H1 (cell line): ENCODE measurements around the gene APC2. TPM values are rescaled to one million over a fixed set of nuclear protein-coding genes. Genes with fewer than 3 reads are reported as not detected.

Source experiments
- CTCF ChIA-PET: fragments of 300-600 bp; sonication (Branson Sonifier 250); formaldehyde crosslinking; loops from one replicate; lab custom pipeline; 2021; ENCODE audit not compliant: partially characterized antibody; lab: Charles Lee
- POLR2A ChIA-PET: fragments of 300-600 bp; sonication (Branson Sonifier 250); formaldehyde crosslinking; loops from one replicate; lab custom pipeline; 2021; ENCODE audit warnings: inconsistent platforms; ENCODE audit not compliant: partially characterized antibody; lab: Charles Lee
- DNase-seq, 2 experiments: peaks; one replicate each; pipeline versions ENCODE4 v3.0.0 to v3.0.0-alpha.2; 2010 to 2022; ENCODE audit warnings: low spot score in 2 of 2, low read depth in 1 of 2, mixed read lengths in 1 of 2
- FAIRE-seq: peaks from 2 replicates; lab custom pipeline; 2011; peaks lifted over from hg19 to GRCh38; lab: Jason Lieb, UNC
- H2AFZ ChIP-seq: 2 replicates; pipeline ENCODE4 v1.8.1; 2012; ENCODE audit warnings: low read length, inconsistent platforms
- H2AK5ac ChIP-seq: 2 replicates; pipeline ENCODE4 v1.6.1; 2013; ENCODE audit warnings: low read depth, low read length
- H2BK120ac ChIP-seq: replicated peaks from 2 replicates; pipeline ENCODE3; 2013; ENCODE audit warnings: low read depth, low read length, inconsistent platforms
- H2BK12ac ChIP-seq: 2 replicates; pipeline ENCODE4 v1.6.1; 2013; ENCODE audit warnings: low read depth, low read length
- H2BK15ac ChIP-seq: 2 replicates; pipeline ENCODE4 v1.6.1; 2013; ENCODE audit warnings: low read length
- H2BK20ac ChIP-seq: 2 replicates; pipeline ENCODE4 v1.6.1; 2013; ENCODE audit warnings: low read length
- H2BK5ac ChIP-seq: 2 replicates; pipeline ENCODE4 v1.6.1; 2013; ENCODE audit warnings: low read depth, low read length
- H3K14ac ChIP-seq: 2 replicates; pipeline ENCODE4 v1.6.1; 2013; ENCODE audit warnings: inconsistent platforms; ENCODE audit not compliant: insufficient read length
- H3K18ac ChIP-seq: 2 replicates; pipeline ENCODE4 v1.6.1; 2013; ENCODE audit warnings: low read length; ENCODE audit errors: extremely low read depth
- H3K23ac ChIP-seq: 2 replicates; pipeline ENCODE4 v1.6.1; 2013; ENCODE audit warnings: inconsistent platforms; ENCODE audit not compliant: insufficient read length
- H3K23me2 ChIP-seq: 2 replicates; pipeline ENCODE4 v1.6.1; 2013; ENCODE audit warnings: low read depth, low read length
- H3K27ac ChIP-seq: 2 replicates; pipeline ENCODE4 v1.6.1; 2011; ENCODE audit warnings: low read depth, low read length, inconsistent platforms
- H3K27me3 ChIP-seq, 4 experiments: replicated peaks in 1 of 4; 1 replicate in 1 of 4; 2 replicates in 3 of 4; pipeline versions ENCODE4 v1.6.1 to v1.8.1; 2011 to 2013; ENCODE audit warnings: low read length in 3 of 4, mild to moderate bottlenecking in 3 of 4, inconsistent platforms in 2 of 4, mixed read lengths in 2 of 4, moderate library complexity in 1 of 4; ENCODE audit not compliant: control insufficient read depth in 3 of 4, insufficient read depth in 3 of 4; ENCODE audit errors: extremely low read depth in 1 of 4
- H3K36me3 ChIP-seq, 4 experiments: 2 replicates each; pipeline versions ENCODE4 v1.6.1 to v1.8.1; 2011 to 2013; ENCODE audit warnings: mild to moderate bottlenecking in 4 of 4, low read length in 3 of 4, moderate library complexity in 2 of 4, control low read depth in 1 of 4, inconsistent platforms in 1 of 4; ENCODE audit not compliant: insufficient read depth in 4 of 4, control insufficient read depth in 2 of 4
- H3K4ac ChIP-seq: replicated peaks from 2 replicates; pipeline ENCODE3; 2013; ENCODE audit warnings: low read length, low read depth, mixed read lengths, inconsistent platforms; ENCODE audit not compliant: insufficient read length
- H3K4me1 ChIP-seq, 4 experiments: replicated peaks in 1 of 4; 1 replicate in 1 of 4; 2 replicates in 3 of 4; pipeline versions ENCODE4 v1.6.1 to v1.8.1; 2011 to 2013; ENCODE audit warnings: low read length in 3 of 4, inconsistent platforms in 2 of 4, mixed read lengths in 1 of 4; ENCODE audit not compliant: insufficient read depth in 4 of 4, control insufficient read depth in 3 of 4
- H3K4me2 ChIP-seq, 2 experiments: 2 replicates each; pipeline versions ENCODE4 v1.6.1 to v1.8.1; 2011 to 2013; ENCODE audit warnings: low read depth in 2 of 2, low read length in 2 of 2, control low read depth in 1 of 2, inconsistent platforms in 1 of 2, mild to moderate bottlenecking in 1 of 2; ENCODE audit not compliant: insufficient read depth in 1 of 2
- H3K4me3 ChIP-seq, 4 experiments: fragments of 200-600, 300-600 bp in 1 of 4; sonication (generic), shearing (Covaris generic), sonication (Bioruptor Twin) in 1 of 4; 2 replicates each; pipeline versions ENCODE4 v1.5.1 to v1.8.1; 2011 to 2016; ENCODE audit warnings: low read length in 4 of 4, low read depth in 3 of 4, control low read depth in 2 of 4, inconsistent platforms in 2 of 4, mild to moderate bottlenecking in 2 of 4, mixed read lengths in 1 of 4, moderate library complexity in 1 of 4; ENCODE audit not compliant: insufficient read depth in 2 of 4; ENCODE audit errors: extremely low read depth in 1 of 4
- H3K56ac ChIP-seq: replicated peaks from 2 replicates; pipeline ENCODE3; 2013; ENCODE audit warnings: low read depth, mild to moderate bottlenecking, mixed read lengths, low read length, inconsistent platforms; ENCODE audit not compliant: insufficient read length
- H3K79me1 ChIP-seq: 2 replicates; pipeline ENCODE4 v1.6.1; 2013; ENCODE audit warnings: low read depth, low read length, control low read depth
- H3K79me2 ChIP-seq, 2 experiments: 2 replicates each; pipeline versions ENCODE4 v1.6.1 to v1.8.1; 2012 to 2013; ENCODE audit warnings: low read length in 2 of 2, mild to moderate bottlenecking in 2 of 2, inconsistent platforms in 1 of 2; ENCODE audit not compliant: insufficient read depth in 2 of 2, control insufficient read depth in 1 of 2
- H3K9ac ChIP-seq, 4 experiments: replicated peaks in 1 of 4; 1 replicate in 1 of 4; 2 replicates in 3 of 4; pipeline versions ENCODE4 v1.6.1 to v1.8.1; 2011 to 2013; ENCODE audit warnings: low read depth in 3 of 4, low read length in 3 of 4, control low read depth in 2 of 4, mild to moderate bottlenecking in 2 of 4, moderate library complexity in 2 of 4, inconsistent platforms in 1 of 4; ENCODE audit errors: extremely low read depth in 1 of 4
- H3K9me3 ChIP-seq, 2 experiments: 2 replicates each; pipeline versions ENCODE4 v1.6.1 to v1.8.1; 2012 to 2013; ENCODE audit warnings: mild to moderate bottlenecking in 2 of 2, moderate library complexity in 2 of 2, control low read depth in 1 of 2, inconsistent platforms in 1 of 2, low read depth in 1 of 2, low read length in 1 of 2, mixed read lengths in 1 of 2; ENCODE audit not compliant: insufficient read depth in 2 of 2
- H4K20me1 ChIP-seq, 2 experiments: replicated peaks in 1 of 2; 2 replicates each; pipeline versions ENCODE3 to v1.8.1; 2011 to 2013; ENCODE audit warnings: inconsistent platforms in 2 of 2, low read length in 2 of 2, mild to moderate bottlenecking in 1 of 2; ENCODE audit not compliant: insufficient read depth in 2 of 2, control insufficient read depth in 1 of 2
- H4K5ac ChIP-seq: 2 replicates; pipeline ENCODE4 v1.6.1; 2013; ENCODE audit warnings: low read length, low read depth, mixed read lengths, inconsistent platforms; ENCODE audit not compliant: insufficient read length
- H4K8ac ChIP-seq: 2 replicates; pipeline ENCODE4 v1.8.0; 2013; ENCODE audit warnings: mild to moderate bottlenecking, moderate library complexity, low read length, inconsistent platforms; ENCODE audit not compliant: insufficient read depth; ENCODE audit errors: extremely low read depth
- H4K91ac ChIP-seq: replicated peaks from 2 replicates; pipeline ENCODE3; 2013; ENCODE audit warnings: low read length, mixed read lengths, inconsistent platforms; ENCODE audit not compliant: insufficient read length
- ASH2L ChIP-seq: fragments of 200-600, 300-600 bp; sonication (generic); IDR thresholded peaks from one replicate; pipeline ENCODE4 v1.7.1; 2017; ENCODE audit warnings: low read length
- BCL11A ChIP-seq, 2 experiments: IDR thresholded peaks; one replicate each; pipeline ENCODE4 v1.6.1; 2011; ENCODE audit warnings: low read depth in 2 of 2, low read length in 2 of 2, mild to moderate bottlenecking in 2 of 2
- CBX5 ChIP-seq: fragments of 300-800, 300-1000 bp; sonication (generic); IDR thresholded peaks from 2 replicates; pipeline ENCODE4 v1.7.1; 2016; ENCODE audit warnings: antibody characterized with exemption, low read length, low read depth
- CEBPB ChIP-seq: IDR thresholded peaks from 2 replicates; pipeline ENCODE4 v1.6.1; 2012; ENCODE audit warnings: low read depth, low read length
- CHD2 ChIP-seq: IDR thresholded peaks from 2 replicates; pipeline ENCODE4 v1.6.1; 2012; ENCODE audit warnings: low read length, improper control_type of control experiment
- CTBP2 ChIP-seq: IDR thresholded peaks from 2 replicates; pipeline ENCODE4 v1.7.0; 2011; ENCODE audit warnings: borderline replicate concordance, mild to moderate bottlenecking, moderate library complexity, mixed read lengths, low read length; ENCODE audit not compliant: insufficient read depth, insufficient read length
- JUN ChIP-seq: IDR thresholded peaks from 2 replicates; pipeline ENCODE4 v1.6.1; 2011; ENCODE audit warnings: low read depth, mild to moderate bottlenecking, improper control_type of control experiment, low read length
- KDM5A ChIP-seq: fragments of 200-600 bp; IDR thresholded peaks from 2 replicates; pipeline ENCODE4 v1.7.1; 2012; ENCODE audit warnings: mild to moderate bottlenecking, low read length, inconsistent platforms, mixed read lengths
- RBBP5 ChIP-seq: IDR thresholded peaks from 2 replicates; pipeline ENCODE4 v1.7.1; 2012; ENCODE audit warnings: low read depth, mild to moderate bottlenecking, inconsistent platforms, low read length, moderate library complexity, borderline replicate concordance
- SAP30 ChIP-seq: fragments of 300-600 bp; sonication (generic); IDR thresholded peaks from 2 replicates; pipeline ENCODE4 v1.7.1; 2012; ENCODE audit warnings: low read length, moderate library complexity, mild to moderate bottlenecking, inconsistent platforms; ENCODE audit not compliant: insufficient read depth, insufficient replicate concordance
- SIN3A ChIP-seq, 2 experiments: IDR thresholded peaks in 1 of 2; conservative IDR thresholded peaks in 1 of 2; 2 replicates each; pipeline ENCODE4 v1.6.1; 2011 to 2012; ENCODE audit warnings: low read length in 2 of 2, improper control_type of control experiment in 1 of 2, low read depth in 1 of 2, mild to moderate bottlenecking in 1 of 2
- WGBS, 2 experiments: shearing (Covaris generic) in 1 of 2; methylation state at CpG; one replicate each; pipeline versions ENCODE4 v1.1.6 to v1.1.7; 2013 to 2015; ENCODE audit warnings: low lambda C conversion rate in 2 of 2, mixed read lengths in 2 of 2, inconsistent platforms in 1 of 2, low coverage in 1 of 2, missing lambda C conversion rate in 1 of 2; ENCODE audit not compliant: insufficient replicate concordance in 2 of 2, insufficient coverage in 1 of 2, insufficient read length in 1 of 2; ENCODE audit errors: extremely low coverage in 1 of 2, missing lambda C conversion rate in 1 of 2; 5-methylcytosine and 5-hydroxymethylcytosine counted together
- polyA plus RNA-seq, 7 experiments: library from polyadenylated mRNA; depleted of rRNA in 3 of 7; stranded (reverse) in 5 of 7; unstranded in 2 of 7; fragments of >200 nt in 5 of 7; fragments of 200-250 nt in 2 of 7; gene quantifications; 1 replicate in 5 of 7; 2 replicates in 1 of 7; 4 replicates in 1 of 7; pipeline versions ENCODE4 v1.2.1 to v1.2.3, GENCODE V29; 2011 to 2013; ENCODE audit warnings: missing spikeins in 2 of 7, mixed read lengths in 2 of 7
- total RNA-seq: library from RNA; stranded (reverse); fragmentation: NEBNext Ultra II Directional; extraction: Animal tissue kit (Norgen Biotek cat#: 25700); gene quantifications from 2 replicates; pipeline ENCODE4 v1.2.1, GENCODE V29; 2021

APC2 gene
- total and polyA plus RNA-seq, 2 of the 8 experiments (the other 6 are each of a cell fraction or from before 2014, with no cell fraction given) = 1.3 to 4.1 TPM

DNA sequence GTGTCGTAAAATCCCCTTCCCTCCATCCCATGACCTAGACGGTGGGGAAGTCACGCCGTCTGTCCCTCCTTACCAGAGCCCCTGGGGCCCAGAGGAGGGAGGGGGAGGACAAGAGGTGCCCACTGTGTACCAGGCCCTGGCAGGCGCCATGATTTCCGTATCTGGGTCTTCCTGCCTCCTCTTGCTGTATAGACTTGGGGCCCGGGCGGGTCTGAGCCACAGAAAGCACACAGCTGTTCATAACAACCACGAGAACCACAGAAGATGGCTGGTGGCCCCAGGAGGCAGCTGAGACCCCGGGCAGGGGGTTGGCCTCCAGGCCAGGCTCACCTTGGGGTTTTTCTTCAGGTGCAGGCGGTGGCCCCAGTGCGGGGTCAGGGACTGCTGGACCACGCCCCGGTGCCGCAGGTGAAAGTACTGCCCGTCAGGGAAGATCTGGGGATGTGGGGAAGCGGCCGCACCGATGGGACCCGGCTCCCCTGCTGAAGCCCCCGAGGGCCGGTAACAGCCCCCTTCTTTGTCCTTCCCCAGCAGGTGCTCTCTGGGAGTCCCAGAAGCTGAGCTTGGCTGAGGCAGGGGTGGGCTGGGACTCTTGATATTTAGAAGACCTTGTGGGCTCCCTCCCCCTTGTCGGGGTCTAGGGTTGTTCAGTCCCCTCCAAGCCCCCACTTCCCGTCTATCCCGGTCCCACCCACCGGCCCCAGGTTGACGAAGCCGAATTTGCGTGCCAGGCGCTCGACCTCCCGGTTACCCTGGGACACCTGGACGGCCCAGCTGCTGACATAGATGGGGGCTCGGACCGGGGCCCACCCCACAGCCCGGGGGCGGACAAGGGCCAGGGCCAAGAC, 39.8 kb downstream of the APC2 start:
- CTCF ChIA-PET = no interaction called here
- no peaks in the 10 kb centered on the region for H3K9me3 ChIP-seq
- H2AK5ac ChIP-seq = 0 out of 2 replicates have a peak overlapping the region, but pooled peaks have one; percentile 39
- H3K23ac ChIP-seq = no peak overlapping the region
- H3K9ac ChIP-seq = peak overlapping the region in 2 of 4 experiments; percentile 5 to 50; a peak in 2 of 7 replicates
- peaks cover 7% of the 10 kb centered on the region; the same call in 1 of the 2 replicates for H3K23me2 ChIP-seq
- no peak overlapping the region for H2AFZ ChIP-seq
- peak overlapping the region; percentile 37 for H4K5ac ChIP-seq
- H3K4me1 ChIP-seq = peaks cover 0 to 5% (median 2%) of the 10 kb centered on the region in 4 experiments; a peak in 4 of 7 replicates
- H4K20me1 ChIP-seq = no peaks in the 10 kb centered on the region
- POLR2A ChIA-PET = no interaction called here
- H3K4me3 ChIP-seq = peak overlapping the region; percentile 50 to 80 (median 68)
- H3K56ac ChIP-seq = peak overlapping the region; percentile 36
- H2BK15ac ChIP-seq = peak overlapping the region; percentile 29; the same call in 1 of the 2 replicates
- H3K4ac ChIP-seq = peak overlapping the region; percentile 81
- no peak overlapping the region; the same call in 1 of the 2 replicates for H2BK12ac ChIP-seq
- H3K27me3 ChIP-seq = peaks cover 3 to 17% (median 9%) of the 10 kb centered on the region in 4 experiments; a peak in 6 of 7 replicates
- 35% methylated on average over 33 of the region's 37 CpGs; no CpG with 5 or more reads in 1 of the 2 experiments for WGBS, 2 experiments
- no peak for DNase-seq
- no peak overlapping the region for H2BK120ac ChIP-seq
- FAIRE-seq = no peak
- no peak overlapping the region; the same call in 1 of the 2 replicates for H3K18ac ChIP-seq
- H3K36me3 ChIP-seq = no peaks in the 10 kb centered on the region
- H3K27ac ChIP-seq = no peak overlapping the region
- H4K91ac ChIP-seq = peak overlapping the region; percentile 65
- H4K8ac ChIP-seq = peak overlapping the region; percentile 71
- H3K4me2 ChIP-seq = peak overlapping the region; percentile 66 to 89
- H3K79me1 ChIP-seq = no peaks in the 10 kb centered on the region
- peak overlapping the region; percentile 63; the same call in 1 of the 2 replicates for H2BK5ac ChIP-seq
- H2BK20ac ChIP-seq = no peak overlapping the region
- H3K79me2 ChIP-seq = no peaks in the 10 kb centered on the region
- no peak overlapping the region for H3K14ac ChIP-seq
- TF ChIP-seq ASH2L (no peak), JUN (no peak), SIN3A (conservative IDR thresholded peaks at IDR 0.05 in 1 of 2, IDR thresholded peaks at IDR 0.05 in 1 of 2; ENCODE audit: low read depth in 1 of 2, low read length in 2 of 2) (no peak; a peak in 1 of 4 replicates), CTBP2 (no peak), SAP30 (no peak), BCL11A (IDR thresholded peaks at IDR 0.05; ENCODE audit: low read depth in 2 of 2, low read length in 2 of 2) (no peak), CBX5 (no peak), RBBP5 (no peak), CHD2 (no peak), KDM5A (no peak), CEBPB (no peak)
